ENCODE measurements around the gene PHF23.
A peak's percentile ranks its signal among the peaks of the same experiment; 100 is the strongest.

PHF23 gene

GRCh38 chr17:7237761-7238419 is 1.4 kb downstream of the PHF23 start:
- FAIRE-seq: no peak

GRCh38 chr17:7237266-7237760 is 1.9 kb downstream of the PHF23 start:
- FAIRE-seq: no peak

GRCh38 chr17:7236808-7237207 is 2.4 kb downstream of the PHF23 start:
- no peak for FAIRE-seq

GRCh38 chr17:7235693-7236665 is 3.3 kb downstream of the PHF23 start:
- no peak for FAIRE-seq

GRCh38 chr17:7234083-7234951 is 4.9 kb downstream of the PHF23 start, which contains the start of gene DVL2:
Gene DVL2, minus strand, starts transcription at chr17:7234517. Its CDS starts 255 bp downstream, at chr17:7234262.
- peak; percentile 31 for FAIRE-seq

- no peak for FAIRE-seq
Observed at GRCh38 chr17:7233701-7234082, 5.6 kb downstream of the PHF23 start.

- FAIRE-seq: no peak
Observed at GRCh38 chr17:7232114-7232513, 7.1 kb downstream of the PHF23 start.

GRCh38 chr17:7229504-7229903 is 9.8 kb downstream of the PHF23 start:
- no peak for FAIRE-seq

- FAIRE-seq: no peak
Observed at GRCh38 chr17:7228920-7229319, 10.3 kb downstream of the PHF23 start.

GRCh38 chr17:7226721-7227710 is 12.2 kb downstream of the PHF23 start:
- no peak for FAIRE-seq

GRCh38 chr17:7225711-7226331 is 13.4 kb downstream of the PHF23 start:
- no peak for FAIRE-seq

- FAIRE-seq: no peak
Observed at GRCh38 chr17:7224661-7225111, 14.6 kb downstream of the PHF23 start.

- FAIRE-seq: no peak
Observed at GRCh38 chr17:7224110-7224509, 15.1 kb downstream of the PHF23 start.

- no peak for FAIRE-seq
Observed at GRCh38 chr17:7223375-7223774, 15.9 kb downstream of the PHF23 start.

- no peak for FAIRE-seq
Observed at GRCh38 chr17:7222972-7223292, 16.3 kb downstream of the PHF23 start.

GRCh38 chr17:7222093-7222971 is 16.9 kb downstream of the PHF23 start:
- FAIRE-seq: no peak

GRCh38 chr17:7221278-7222092 is 17.8 kb downstream of the PHF23 start:
- no peak for FAIRE-seq

- FAIRE-seq: no peak
Observed at GRCh38 chr17:7220593-7221277, 18.5 kb downstream of the PHF23 start.

Measured in endometrium (tissue), 2 donors.